ENCODE measurements around the gene ZCCHC24. TPM values are rescaled to one million over a fixed set of nuclear protein-coding genes. Genes with fewer than 3 reads are reported as not detected.

ZCCHC24 gene
- total RNA-seq, 4 donors from 2014 or later = 37.6 to 75.7 (median 48.7) TPM

DNA sequence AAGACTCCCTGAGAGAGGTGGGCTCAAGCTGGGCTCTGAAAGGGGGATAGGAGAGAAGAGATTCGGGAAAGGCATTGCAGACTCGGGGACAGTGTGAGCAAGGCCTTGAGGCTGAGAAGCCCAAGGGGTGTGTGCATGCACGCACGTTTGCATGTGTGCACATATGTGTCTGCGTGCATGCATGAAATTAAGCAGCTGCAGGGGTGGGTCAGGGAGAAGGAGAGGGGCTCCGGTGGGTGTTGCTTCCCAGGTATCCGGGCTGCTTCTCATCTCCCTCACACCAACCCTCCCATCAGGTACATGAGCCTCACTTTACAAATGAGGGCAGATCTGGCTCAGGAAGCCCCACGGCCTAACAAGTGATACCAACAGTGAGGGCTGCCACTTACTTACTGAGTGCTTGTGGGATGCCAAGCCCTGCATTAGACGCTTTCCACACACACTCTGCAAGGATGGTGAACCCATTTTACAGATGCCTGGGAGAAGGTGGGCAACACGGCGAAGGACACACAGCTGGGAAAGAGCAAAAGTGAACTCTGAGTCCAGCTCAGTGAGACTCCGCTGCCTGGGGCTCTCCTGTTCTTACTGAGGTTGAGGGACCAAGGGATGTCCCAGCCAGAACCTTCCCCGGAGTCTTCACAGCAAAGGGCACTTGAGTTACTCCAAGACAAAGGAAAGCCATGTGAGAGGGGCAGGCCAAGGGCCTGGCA, 26.4 kb downstream of the ZCCHC24 start:
- TF ChIP-seq, protein P1, sequence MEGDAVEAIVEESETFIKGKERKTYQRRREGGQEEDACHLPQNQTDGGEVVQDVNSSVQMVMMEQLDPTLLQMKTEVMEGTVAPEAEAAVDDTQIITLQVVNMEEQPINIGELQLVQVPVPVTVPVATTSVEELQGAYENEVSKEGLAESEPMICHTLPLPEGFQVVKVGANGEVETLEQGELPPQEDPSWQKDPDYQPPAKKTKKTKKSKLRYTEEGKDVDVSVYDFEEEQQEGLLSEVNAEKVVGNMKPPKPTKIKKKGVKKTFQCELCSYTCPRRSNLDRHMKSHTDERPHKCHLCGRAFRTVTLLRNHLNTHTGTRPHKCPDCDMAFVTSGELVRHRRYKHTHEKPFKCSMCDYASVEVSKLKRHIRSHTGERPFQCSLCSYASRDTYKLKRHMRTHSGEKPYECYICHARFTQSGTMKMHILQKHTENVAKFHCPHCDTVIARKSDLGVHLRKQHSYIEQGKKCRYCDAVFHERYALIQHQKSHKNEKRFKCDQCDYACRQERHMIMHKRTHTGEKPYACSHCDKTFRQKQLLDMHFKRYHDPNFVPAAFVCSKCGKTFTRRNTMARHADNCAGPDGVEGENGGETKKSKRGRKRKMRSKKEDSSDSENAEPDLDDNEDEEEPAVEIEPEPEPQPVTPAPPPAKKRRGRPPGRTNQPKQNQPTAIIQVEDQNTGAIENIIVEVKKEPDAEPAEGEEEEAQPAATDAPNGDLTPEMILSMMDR (IDR thresholded peaks at IDR 0.05; ENCODE audit: low read depth) = no peak

DNA sequence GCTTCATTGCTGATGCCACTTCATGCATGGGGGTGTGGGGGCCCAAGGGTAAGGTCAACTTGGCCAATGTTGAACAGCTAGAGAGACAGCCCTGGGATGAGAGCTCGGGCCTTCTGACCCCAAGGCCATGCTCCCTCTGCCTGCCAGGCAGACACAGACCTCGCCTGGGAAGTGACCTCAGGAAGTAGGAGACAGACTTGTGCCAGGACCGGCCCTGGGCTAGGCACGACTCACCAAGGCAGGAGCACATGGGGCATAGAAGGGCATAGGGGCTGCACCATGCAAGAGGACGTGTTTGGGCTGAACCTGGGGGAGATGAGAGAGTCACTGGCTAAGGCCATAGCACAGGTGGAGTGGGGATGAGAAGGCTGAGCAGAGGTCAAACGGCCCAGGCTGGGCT, 27.1 kb downstream of the ZCCHC24 start:
- TF ChIP-seq, protein P1 (IDR thresholded peaks at IDR 0.05; ENCODE audit: low read depth) = no peak

DNA sequence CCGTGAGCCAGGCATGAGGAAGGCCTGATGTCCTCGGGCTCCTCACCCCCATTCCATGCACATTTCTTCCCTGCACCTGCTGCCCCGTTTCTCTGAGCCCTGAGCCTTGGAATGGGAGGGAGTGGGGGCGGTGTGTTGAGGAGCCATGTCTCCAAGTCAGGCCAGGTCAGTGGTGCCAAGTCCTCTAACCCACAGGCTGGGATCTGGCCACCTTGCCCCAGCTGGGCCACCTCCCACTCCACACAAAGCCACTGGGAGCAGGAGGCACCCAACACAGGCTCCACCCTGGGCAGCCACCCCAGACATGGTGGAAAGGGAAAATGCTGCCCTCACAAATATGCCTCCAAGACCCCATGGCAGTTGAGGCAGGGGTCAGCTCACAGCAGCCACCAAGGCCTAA, 27.7 kb downstream of the ZCCHC24 start:
- TF ChIP-seq, protein P1 (IDR thresholded peaks at IDR 0.05; ENCODE audit: low read depth) = no peak

DNA sequence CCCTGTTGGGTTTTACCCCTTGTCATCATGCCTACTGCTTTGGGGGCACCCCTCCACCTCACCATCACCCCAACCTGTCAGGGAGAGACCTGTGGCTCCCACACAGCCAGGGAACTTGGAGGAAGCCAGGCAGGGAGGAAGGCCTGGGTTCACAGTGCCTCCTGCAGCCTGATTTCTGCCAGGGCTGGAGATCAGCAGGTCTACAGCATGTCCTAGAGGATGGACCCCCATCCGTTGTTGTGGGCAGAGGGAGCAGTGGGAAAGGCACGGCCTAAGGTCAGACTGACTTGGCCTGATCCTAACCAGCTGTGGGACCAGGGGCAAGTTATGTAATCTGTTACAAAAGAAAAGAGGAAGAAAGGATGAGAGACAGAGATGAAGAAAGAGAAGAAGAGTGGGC, 28.2 kb downstream of the ZCCHC24 start:
- TF ChIP-seq, protein P1 (IDR thresholded peaks at IDR 0.05; ENCODE audit: low read depth) = no peak

DNA sequence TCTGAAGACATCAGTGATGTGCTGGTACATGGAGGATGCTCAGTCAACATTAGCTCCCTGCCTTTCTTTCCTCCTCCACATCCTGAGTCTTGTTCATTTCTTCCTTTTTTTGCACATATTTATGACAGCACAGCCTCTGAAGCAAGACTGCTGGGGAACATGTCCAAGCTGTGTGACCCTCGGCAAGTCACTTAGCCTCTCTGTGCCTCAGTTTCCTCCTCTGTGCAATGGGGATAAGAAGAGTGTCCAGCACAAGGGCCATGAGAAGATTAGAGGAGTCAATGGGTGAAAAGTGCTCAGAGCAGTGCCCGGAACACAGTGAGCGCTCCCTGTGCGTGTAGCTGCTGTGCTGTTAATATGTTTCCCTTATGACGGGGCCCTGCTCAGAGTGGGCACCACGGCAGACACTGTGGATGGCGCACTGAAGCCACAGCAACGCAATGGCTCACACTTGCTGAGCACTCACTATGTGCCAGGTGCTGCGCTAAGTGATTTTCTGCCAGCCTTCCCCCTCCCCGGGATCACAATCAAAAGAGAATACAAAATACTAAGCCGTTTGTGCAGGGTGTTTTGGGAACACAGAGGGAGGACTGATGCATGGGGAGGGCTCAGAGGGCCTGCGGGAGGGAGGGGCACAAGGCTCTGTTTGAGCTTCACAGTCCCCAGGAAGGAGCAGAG, 28.7 kb downstream of the ZCCHC24 start:
- TF ChIP-seq, protein P1 (IDR thresholded peaks at IDR 0.05; ENCODE audit: low read depth) = no peak

DNA sequence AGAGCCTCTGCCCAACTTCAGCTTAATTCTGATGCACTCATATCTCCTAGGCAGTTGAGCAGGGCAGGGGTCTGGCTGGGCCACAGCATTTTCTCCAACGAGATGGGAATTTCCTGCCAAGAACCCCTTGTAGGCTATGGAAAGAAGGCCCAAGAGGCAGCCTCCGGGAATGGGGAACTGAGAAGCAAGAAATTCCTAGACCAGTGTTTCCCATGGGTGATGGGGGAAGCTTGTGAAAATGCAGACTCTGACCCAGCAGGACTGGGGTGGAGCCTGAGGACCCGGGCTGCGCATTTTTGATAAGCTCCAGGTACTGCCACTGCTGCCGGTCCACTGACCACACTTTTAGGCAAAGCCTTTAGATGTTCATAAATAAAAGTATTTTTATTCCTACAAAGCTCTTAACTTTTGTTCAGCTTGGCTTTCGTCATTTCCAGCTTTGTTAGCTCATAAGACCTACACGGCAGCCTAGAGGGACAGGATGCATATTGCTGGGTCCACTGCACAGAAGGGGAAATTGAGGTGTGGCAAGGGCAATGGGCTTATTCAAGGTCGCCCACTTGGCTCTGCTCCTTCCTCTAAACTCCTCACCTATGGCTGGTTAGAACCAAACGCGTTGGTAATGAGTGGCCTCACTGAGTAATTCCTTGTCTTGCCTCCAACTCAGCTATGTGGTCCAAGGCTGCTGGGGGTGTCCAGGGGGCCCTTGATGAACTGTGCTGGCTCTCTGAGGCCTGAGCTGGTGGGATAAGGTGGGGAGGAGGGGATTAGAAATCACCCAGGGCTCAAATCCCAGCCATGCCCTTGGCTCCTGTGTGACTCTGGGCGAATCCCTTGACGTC, 29.5 kb downstream of the ZCCHC24 start:
- TF ChIP-seq, protein P1 (IDR thresholded peaks at IDR 0.05; ENCODE audit: low read depth) = no peak

DNA sequence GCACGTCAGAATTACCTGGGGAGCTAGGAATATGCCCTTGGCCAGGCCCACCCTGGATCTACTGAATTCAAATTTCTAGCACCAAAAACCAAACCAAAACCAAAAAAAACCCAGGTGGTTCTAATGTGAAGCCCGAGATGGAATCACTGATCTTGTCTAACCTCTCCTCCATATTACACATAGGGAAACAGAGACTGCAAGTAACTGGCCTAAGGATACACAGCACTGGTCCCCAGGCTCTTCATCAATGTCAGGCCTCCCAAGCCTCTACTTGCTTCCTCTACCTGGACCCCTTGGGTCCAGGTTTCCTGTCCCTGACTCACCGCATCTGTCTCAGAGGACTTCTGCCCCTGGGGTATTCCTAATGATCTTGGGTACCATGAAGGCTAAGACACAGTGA, 30.7 kb downstream of the ZCCHC24 start:
- TF ChIP-seq, protein P1 (IDR thresholded peaks at IDR 0.05; ENCODE audit: low read depth) = no peak
